GM18907 (cell line): ENCODE results near the gene LLCFC1.

Experiments used
- ATAC-seq: cut with Tn5 transposase; IDR thresholded peaks from one replicate; pipeline ENCODE4 v1.9.1; 2021; ENCODE audit warnings: mild to moderate bottlenecking, moderate library complexity; ENCODE audit not compliant: unreplicated experiment

LLCFC1 gene

GRCh38 chr7:142939226-142939910 lies at the start of gene LLCFC1:
LLCFC1 (plus strand) TSS chr7:142939484; CDS start chr7:142939622, 138 bp downstream.
- no peak for ATAC-seq

- ATAC-seq: no peak
Measured at GRCh38 chr7:142889816-142890215, 49.5 kb upstream of the LLCFC1 start.

GRCh38 chr7:142890874-142891485 lies 48.3 kb upstream of the LLCFC1 start:
- ATAC-seq: no peak

GRCh38 chr7:142891490-142892082 lies 47.7 kb upstream of the LLCFC1 start:
- no peak for ATAC-seq

GRCh38 chr7:142892951-142893350 lies 46.3 kb upstream of the LLCFC1 start:
- ATAC-seq: no peak

GRCh38 chr7:142894112-142894984 lies 44.9 kb upstream of the LLCFC1 start:
- ATAC-seq: no peak

GRCh38 chr7:142894985-142895593 lies 44.2 kb upstream of the LLCFC1 start:
- no peak for ATAC-seq

- ATAC-seq: no peak
Measured at GRCh38 chr7:142896151-142896550, 43.1 kb upstream of the LLCFC1 start.

- no peak for ATAC-seq
Measured at GRCh38 chr7:142896741-142897379, 42.4 kb upstream of the LLCFC1 start.

GRCh38 chr7:142897691-142898090 lies 41.6 kb upstream of the LLCFC1 start:
- ATAC-seq: no peak

- no peak for ATAC-seq
Measured at GRCh38 chr7:142898377-142899170, 40.7 kb upstream of the LLCFC1 start.

- ATAC-seq: no peak
Measured at GRCh38 chr7:142899661-142900060, 39.6 kb upstream of the LLCFC1 start.

- ATAC-seq: no peak
Measured at GRCh38 chr7:142901426-142902259, 37.6 kb upstream of the LLCFC1 start.

- no peak for ATAC-seq
Measured at GRCh38 chr7:142904128-142904527, 35.2 kb upstream of the LLCFC1 start.

GRCh38 chr7:142905759-142906158 lies 33.5 kb upstream of the LLCFC1 start:
- ATAC-seq: no peak

GRCh38 chr7:142906643-142907042 lies 32.6 kb upstream of the LLCFC1 start:
- no peak for ATAC-seq

- no peak for ATAC-seq
Measured at GRCh38 chr7:142908290-142908689, 31.0 kb upstream of the LLCFC1 start.
